ENCODE results near the gene MRPL58.

MRPL58 gene

DNA sequence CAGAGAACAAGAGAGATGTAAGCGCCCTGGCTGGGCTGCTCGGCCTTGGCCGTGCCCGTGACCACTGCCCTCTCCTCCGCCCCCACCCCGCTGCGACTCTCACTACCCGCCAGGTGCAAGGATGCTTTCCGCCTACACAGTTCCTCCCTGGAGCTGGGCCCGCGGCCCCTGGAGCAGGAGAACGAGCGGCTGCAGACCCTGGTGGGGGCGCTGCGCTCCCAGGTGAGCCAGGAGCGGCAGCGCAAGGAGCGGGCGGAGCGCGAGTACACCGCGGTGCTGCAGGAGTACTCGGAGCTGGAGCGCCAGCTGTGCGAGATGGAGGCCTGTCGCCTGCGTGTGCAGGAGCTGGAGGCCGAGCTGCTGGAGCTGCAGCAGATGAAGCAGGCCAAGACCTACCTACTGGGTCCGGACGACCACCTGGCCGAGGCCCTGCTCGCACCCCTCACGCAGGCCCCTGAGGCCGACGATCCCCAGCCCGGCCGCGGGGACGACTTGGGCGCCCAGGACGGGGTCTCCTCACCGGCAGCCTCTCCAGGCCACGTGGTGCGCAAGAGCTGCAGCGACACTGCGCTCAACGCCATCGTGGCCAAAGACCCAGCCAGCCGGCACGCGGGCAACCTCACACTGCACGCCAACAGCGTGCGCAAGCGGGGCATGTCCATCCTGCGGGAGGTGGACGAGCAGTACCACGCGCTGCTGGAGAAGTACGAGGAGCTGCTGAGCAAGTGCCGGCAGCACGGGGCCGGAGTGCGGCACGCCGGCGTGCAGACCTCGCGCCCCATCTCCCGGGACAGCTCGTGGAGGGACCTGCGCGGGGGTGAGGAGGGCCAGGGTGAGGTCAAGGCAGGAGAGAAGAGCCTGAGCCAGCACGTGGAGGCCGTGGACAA, 9.2 kb upstream of the MRPL58 start:
- no peak overlapping the region for H2AFZ ChIP-seq (ENCODE audit: low read depth, low read length)
- no peak overlapping the region for H4K91ac ChIP-seq (ENCODE audit: low read length)
- WGBS, result 96% methylated on average over 68 of the region's 76 CpGs

DNA sequence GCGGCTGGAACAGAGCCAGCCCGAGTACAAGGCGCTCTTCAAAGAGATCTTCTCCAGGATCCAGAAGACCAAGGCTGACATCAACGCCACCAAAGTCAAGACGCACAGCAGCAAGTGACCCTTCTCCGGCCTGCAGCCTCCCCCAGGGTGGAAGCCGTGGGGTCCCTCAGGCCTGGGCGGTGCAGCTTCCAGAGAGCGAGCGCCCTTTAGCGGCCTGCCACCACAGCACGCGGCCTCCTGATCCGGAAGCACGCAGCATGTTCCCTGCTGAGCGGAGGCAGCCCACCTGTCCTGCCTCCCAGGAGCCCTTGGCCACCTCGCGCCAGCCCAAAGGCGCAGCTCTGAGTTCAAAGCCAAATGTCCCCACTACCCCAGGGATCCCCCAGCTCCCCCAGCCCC, 8.5 kb upstream of the MRPL58 start:
- Histone ChIP-seq H3K36me3 (ENCODE audit: control insufficient read depth in 1 of 2, insufficient read depth in 2 of 2, low read depth in 1 of 2, low read length in 2 of 2) (peaks cover 55 to 66% of the 10 kb centered on the region in 2 experiments), H3K14ac (ENCODE audit: low read length in 2 of 2) (no peak overlapping the region), H2BK5ac (ENCODE audit: low read depth, low read length, poor library complexity, severe bottlenecking) (no peak overlapping the region), H3K18ac (ENCODE audit: low read depth in 1 of 2, low read length in 2 of 2) (no peak overlapping the region), H4K91ac (ENCODE audit: low read length) (no peak overlapping the region), H4K8ac (ENCODE audit: low read length) (no peak overlapping the region), H2AFZ (ENCODE audit: low read depth, low read length) (no peak overlapping the region), H3K4ac (ENCODE audit: low read depth in 1 of 2, low read length in 2 of 2) (no peak overlapping the region), H2BK120ac (ENCODE audit: low read depth, low read length) (no peak overlapping the region), H3K23ac (ENCODE audit: low read length in 2 of 2) (no peak overlapping the region), H2AK5ac (ENCODE audit: low read length, severe bottlenecking) (no peak overlapping the region), H3K27me3 (ENCODE audit: control insufficient read depth in 1 of 2, insufficient read depth in 1 of 2, low read length in 2 of 2) (no peaks in the 10 kb centered on the region), H3K4me3 (ENCODE audit: insufficient read depth in 1 of 2, low read depth in 1 of 2, low read length in 2 of 2) (no peak overlapping the region), H3K9ac (ENCODE audit: low read length) (no peak overlapping the region), H3K4me1 (ENCODE audit: control insufficient read depth, insufficient read depth, low read depth, low read length) (no peaks in the 10 kb centered on the region), H2BK15ac (ENCODE audit: low read depth, poor library complexity, severe bottlenecking) (no peak overlapping the region), H3K9me3 (ENCODE audit: control insufficient read depth, low read length) (no peaks in the 10 kb centered on the region), H3K27ac (ENCODE audit: low read length, poor library complexity, severe bottlenecking) (no peak overlapping the region), H3K79me1 (replicated peaks; ENCODE audit: low read length, poor library complexity, severe bottlenecking) (peaks cover 10% of the 10 kb centered on the region), H2BK12ac (ENCODE audit: low read length in 2 of 2) (no peak overlapping the region), H3K4me2 (ENCODE audit: low read length, poor library complexity, severe bottlenecking) (no peak overlapping the region)
- 96% methylated on average over 19 of the region's 19 CpGs for WGBS
- DNase-seq, result no peak

More for the DNA sequence above, 9.2 kb upstream of the MRPL58 start:
- no peak overlapping the region for H3K27ac ChIP-seq (ENCODE audit: low read length, poor library complexity, severe bottlenecking)
- no peak overlapping the region for H2BK5ac ChIP-seq (ENCODE audit: low read depth, low read length, poor library complexity, severe bottlenecking)
- H2BK15ac ChIP-seq (ENCODE audit: low read depth, poor library complexity, severe bottlenecking), result no peak overlapping the region
- no peak overlapping the region for H3K4me3 ChIP-seq (ENCODE audit: insufficient read depth in 1 of 2, low read depth in 1 of 2, low read length in 2 of 2)
- no peak overlapping the region for H3K18ac ChIP-seq (ENCODE audit: low read depth in 1 of 2, low read length in 2 of 2)
- no peak overlapping the region for H3K4me2 ChIP-seq (ENCODE audit: low read length, poor library complexity, severe bottlenecking)
- no peak overlapping the region for H2BK120ac ChIP-seq (ENCODE audit: low read depth, low read length)
- H4K8ac ChIP-seq (ENCODE audit: low read length), result no peak overlapping the region
- H3K27me3 ChIP-seq (ENCODE audit: control insufficient read depth in 1 of 2, insufficient read depth in 1 of 2, low read length in 2 of 2), result no peaks in the 10 kb centered on the region
- H3K4ac ChIP-seq (ENCODE audit: low read depth in 1 of 2, low read length in 2 of 2), result no peak overlapping the region
- no peaks in the 10 kb centered on the region for H3K9me3 ChIP-seq (ENCODE audit: control insufficient read depth, low read length)
- H3K23ac ChIP-seq (ENCODE audit: low read length in 2 of 2), result no peak overlapping the region
- no peak for DNase-seq
- peaks cover 55 to 69% of the 10 kb centered on the region in 2 experiments for H3K36me3 ChIP-seq (ENCODE audit: control insufficient read depth in 1 of 2, insufficient read depth in 2 of 2, low read depth in 1 of 2, low read length in 2 of 2)
- H3K79me1 ChIP-seq (replicated peaks; ENCODE audit: low read length, poor library complexity, severe bottlenecking), result peaks cover 14% of the 10 kb centered on the region
- H3K9ac ChIP-seq (ENCODE audit: low read length), result no peak overlapping the region
- H2AK5ac ChIP-seq (ENCODE audit: low read length, severe bottlenecking), result no peak overlapping the region
- no peak overlapping the region for H3K14ac ChIP-seq (ENCODE audit: low read length in 2 of 2)
- H3K4me1 ChIP-seq (ENCODE audit: control insufficient read depth, insufficient read depth, low read depth, low read length), result no peaks in the 10 kb centered on the region
- no peak overlapping the region for H2BK12ac ChIP-seq (ENCODE audit: low read length in 2 of 2)

DNA sequence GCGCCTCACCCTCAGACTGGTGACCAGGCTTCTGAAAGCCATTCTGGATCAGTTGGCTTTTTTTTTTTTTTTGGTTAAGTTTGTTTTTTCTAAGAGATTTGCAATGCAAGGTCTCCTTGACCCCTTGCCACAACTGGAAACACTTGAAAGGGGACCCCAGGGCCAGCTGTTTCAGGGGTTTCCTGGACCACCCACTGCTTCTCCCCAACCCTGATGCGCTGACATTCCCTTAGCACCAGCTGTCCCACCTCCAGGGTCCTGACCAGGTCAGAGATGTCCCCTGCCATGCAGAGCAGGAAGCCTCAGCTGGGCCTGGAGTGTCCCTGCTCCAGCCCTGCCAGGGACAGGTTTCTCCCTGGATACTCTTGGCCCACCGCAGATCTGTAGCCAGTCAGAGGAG, 8.1 kb upstream of the MRPL58 start:
- Histone ChIP-seq H3K14ac (ENCODE audit: low read length in 2 of 2) (no peak overlapping the region), H3K79me1 (replicated peaks; ENCODE audit: low read length, poor library complexity, severe bottlenecking) (peaks cover 8% of the 10 kb centered on the region), H3K4me1 (ENCODE audit: control insufficient read depth, insufficient read depth, low read depth, low read length) (no peaks in the 10 kb centered on the region), H2BK12ac (ENCODE audit: low read length in 2 of 2) (no peak overlapping the region), H2BK5ac (ENCODE audit: low read depth, low read length, poor library complexity, severe bottlenecking) (no peak overlapping the region), H3K4me2 (ENCODE audit: low read length, poor library complexity, severe bottlenecking) (no peak overlapping the region), H3K18ac (ENCODE audit: low read depth in 1 of 2, low read length in 2 of 2) (no peak overlapping the region), H3K27me3 (ENCODE audit: control insufficient read depth in 1 of 2, insufficient read depth in 1 of 2, low read length in 2 of 2) (no peaks in the 10 kb centered on the region), H3K9ac (ENCODE audit: low read length) (no peak overlapping the region), H2AFZ (ENCODE audit: low read depth, low read length) (no peak overlapping the region), H3K4ac (ENCODE audit: low read depth in 1 of 2, low read length in 2 of 2) (no peak overlapping the region), H3K9me3 (ENCODE audit: control insufficient read depth, low read length) (no peaks in the 10 kb centered on the region), H4K91ac (ENCODE audit: low read length) (no peak overlapping the region), H2BK15ac (ENCODE audit: low read depth, poor library complexity, severe bottlenecking) (no peak overlapping the region), H3K27ac (ENCODE audit: low read length, poor library complexity, severe bottlenecking) (no peak overlapping the region), H3K36me3 (ENCODE audit: control insufficient read depth in 1 of 2, insufficient read depth in 2 of 2, low read depth in 1 of 2, low read length in 2 of 2) (peaks cover 52 to 64% of the 10 kb centered on the region in 2 experiments), H2AK5ac (ENCODE audit: low read length, severe bottlenecking) (no peak overlapping the region), H3K4me3 (ENCODE audit: insufficient read depth in 1 of 2, low read depth in 1 of 2, low read length in 2 of 2) (no peak overlapping the region), H3K23ac (ENCODE audit: low read length in 2 of 2) (no peak overlapping the region), H4K8ac (ENCODE audit: low read length) (no peak overlapping the region), H2BK120ac (ENCODE audit: low read depth, low read length) (no peak overlapping the region)
- 98% methylated on average over 2 of the region's 3 CpGs for WGBS
- no peak for DNase-seq

DNA sequence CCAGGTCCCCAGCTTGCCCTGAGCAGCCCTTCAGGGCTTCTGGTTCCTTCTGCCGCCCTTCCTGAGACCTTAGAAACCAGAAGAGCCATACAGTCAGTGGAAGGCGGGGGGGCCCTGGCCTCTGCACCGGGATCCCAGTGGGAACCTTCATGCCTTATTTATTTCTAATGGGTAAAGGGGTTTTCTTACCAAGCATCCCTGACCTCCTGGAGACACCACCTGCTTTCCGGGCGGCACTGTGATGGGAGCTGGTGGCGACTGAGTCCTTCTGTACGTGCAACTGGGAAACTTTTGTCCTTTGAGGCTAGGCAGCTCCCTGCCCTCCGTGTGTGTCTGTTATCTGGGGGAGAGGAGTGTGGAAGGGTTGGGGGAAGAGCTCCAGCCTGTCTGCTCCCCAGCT, 7.2 kb upstream of the MRPL58 start:
- over 99% methylated on average over 8 of the region's 8 CpGs for WGBS
- no peaks in the 10 kb centered on the region for H3K4me1 ChIP-seq (ENCODE audit: control insufficient read depth, insufficient read depth, low read depth, low read length)
- no peak overlapping the region for H2AK5ac ChIP-seq (ENCODE audit: low read length, severe bottlenecking)
- H4K8ac ChIP-seq (ENCODE audit: low read length), result no peak overlapping the region
- H3K4ac ChIP-seq (ENCODE audit: low read depth in 1 of 2, low read length in 2 of 2), result no peak overlapping the region
- no peak overlapping the region for H2BK120ac ChIP-seq (ENCODE audit: low read depth, low read length)
- H3K14ac ChIP-seq (ENCODE audit: low read length in 2 of 2), result no peak overlapping the region
- H3K27me3 ChIP-seq (ENCODE audit: control insufficient read depth in 1 of 2, insufficient read depth in 1 of 2, low read length in 2 of 2), result no peaks in the 10 kb centered on the region
- no peak overlapping the region for H3K4me3 ChIP-seq (ENCODE audit: insufficient read depth in 1 of 2, low read depth in 1 of 2, low read length in 2 of 2)
- no peak overlapping the region for H3K18ac ChIP-seq (ENCODE audit: low read depth in 1 of 2, low read length in 2 of 2)
- no peak overlapping the region for H2AFZ ChIP-seq (ENCODE audit: low read depth, low read length)
- DNase-seq, result no peak
- H4K91ac ChIP-seq (ENCODE audit: low read length), result no peak overlapping the region
- H3K23ac ChIP-seq (ENCODE audit: low read length in 2 of 2), result no peak overlapping the region
- H3K79me1 ChIP-seq (replicated peaks; ENCODE audit: low read length, poor library complexity, severe bottlenecking), result peaks cover 5% of the 10 kb centered on the region
- no peak overlapping the region for H2BK15ac ChIP-seq (ENCODE audit: low read depth, poor library complexity, severe bottlenecking)
- H3K9me3 ChIP-seq (ENCODE audit: control insufficient read depth, low read length), result no peaks in the 10 kb centered on the region
- no peak overlapping the region for H3K27ac ChIP-seq (ENCODE audit: low read length, poor library complexity, severe bottlenecking)
- no peak overlapping the region for H3K4me2 ChIP-seq (ENCODE audit: low read length, poor library complexity, severe bottlenecking)
- peaks cover 47 to 56% of the 10 kb centered on the region in 2 experiments for H3K36me3 ChIP-seq (ENCODE audit: control insufficient read depth in 1 of 2, insufficient read depth in 2 of 2, low read depth in 1 of 2, low read length in 2 of 2)
- H3K9ac ChIP-seq (ENCODE audit: low read length), result no peak overlapping the region
- no peak overlapping the region for H2BK5ac ChIP-seq (ENCODE audit: low read depth, low read length, poor library complexity, severe bottlenecking)
- no peak overlapping the region for H2BK12ac ChIP-seq (ENCODE audit: low read length in 2 of 2)
